Mesothelial cell of epicardium (in vitro differentiated cells): ENCODE measurements around the gene PLEKHA6. TPM values are rescaled to one million over a fixed set of nuclear protein-coding genes. Genes with fewer than 3 reads are reported as not detected.

Source experiments
- DNase-seq, 2 experiments: peaks; one replicate each; pipeline ENCODE4 v3.0.0; 2021; ENCODE audit warnings: low spot score in 2 of 2; ENCODE audit not compliant: unreplicated experiment in 2 of 2
- H3K27ac Mint-ChIP-seq: 2 replicates; pipeline ENCODE4 v1.8.0; 2021; ENCODE audit warnings: mixed read lengths
- H3K27me3 Mint-ChIP-seq: 2 replicates; pipeline ENCODE4 v1.8.0; 2021; ENCODE audit warnings: low read depth, mixed read lengths
- H3K36me3 Mint-ChIP-seq: 2 replicates; pipeline ENCODE4 v1.8.0; 2021; ENCODE audit warnings: mixed read lengths
- H3K4me1 Mint-ChIP-seq: 2 replicates; pipeline ENCODE4 v1.8.0; 2021; ENCODE audit warnings: mixed read lengths
- H3K4me3 Mint-ChIP-seq: 2 replicates; pipeline ENCODE4 v1.8.0; 2021; ENCODE audit warnings: mild to moderate bottlenecking, moderate library complexity, mixed read lengths
- H3K9me3 Mint-ChIP-seq: 2 replicates; pipeline ENCODE4 v1.8.0; 2021; ENCODE audit warnings: mixed read lengths
- total RNA-seq: library from RNA; stranded (reverse); gene quantifications from 3 replicates; pipeline ENCODE4 v1.2.1, GENCODE V29; 2021
- TF ChIP-seq, protein P1 (sequence below): fragments of 200-600 bp; sonication (generic); IDR thresholded peaks from one replicate; pipeline ENCODE4 v1.5.0; 2021; ENCODE audit warnings: antibody characterized with exemption; ENCODE audit not compliant: unreplicated experiment

PLEKHA6 gene
- total RNA-seq, 1 donor from 2014 or later, result 29.7 TPM

DNA sequence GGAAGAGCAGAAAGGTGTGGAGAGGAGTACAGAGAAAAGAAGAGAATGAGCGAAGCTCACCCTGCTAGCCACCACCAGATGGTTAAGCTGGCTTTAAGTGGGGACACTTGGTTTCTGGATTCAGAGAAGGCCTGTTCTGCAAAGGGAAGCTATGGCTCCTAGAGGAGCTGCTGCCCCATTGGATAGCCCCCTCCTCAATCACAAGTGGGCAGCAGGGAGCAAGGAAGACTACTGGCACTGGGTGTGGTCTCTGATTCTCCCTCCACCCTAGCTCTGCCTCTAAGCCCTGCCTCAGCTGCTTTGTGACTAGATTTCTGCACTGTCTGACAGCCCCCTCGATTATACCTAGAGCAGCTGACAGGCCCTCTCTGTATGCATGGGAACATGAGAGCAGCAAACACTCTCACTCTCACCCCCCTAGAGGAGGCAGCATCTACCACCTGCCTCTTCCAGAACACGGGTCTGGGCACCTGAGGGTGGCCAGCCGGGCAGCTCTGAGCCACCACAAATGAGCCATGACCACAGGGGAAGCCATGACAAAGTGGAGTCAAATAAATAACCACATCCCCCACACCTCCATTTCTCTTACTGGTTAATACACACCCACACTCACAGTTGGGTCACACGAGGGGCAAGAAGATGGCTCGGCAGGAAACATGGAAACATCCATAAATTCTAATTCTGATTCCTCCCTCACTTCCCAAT is 13.6 kb downstream of the PLEKHA6 start:
- no peaks in the 10 kb centered on the region for H3K27me3 Mint-ChIP-seq
- H3K27ac Mint-ChIP-seq, result peak overlapping the region; percentile 75
- peaks cover 77% of the 10 kb centered on the region for H3K4me1 Mint-ChIP-seq
- no peak overlapping the region for H3K4me3 Mint-ChIP-seq
- no peaks in the 10 kb centered on the region for H3K36me3 Mint-ChIP-seq
- H3K9me3 Mint-ChIP-seq, result no peaks in the 10 kb centered on the region
- DNase-seq, result no peak
- TF ChIP-seq, protein P1, sequence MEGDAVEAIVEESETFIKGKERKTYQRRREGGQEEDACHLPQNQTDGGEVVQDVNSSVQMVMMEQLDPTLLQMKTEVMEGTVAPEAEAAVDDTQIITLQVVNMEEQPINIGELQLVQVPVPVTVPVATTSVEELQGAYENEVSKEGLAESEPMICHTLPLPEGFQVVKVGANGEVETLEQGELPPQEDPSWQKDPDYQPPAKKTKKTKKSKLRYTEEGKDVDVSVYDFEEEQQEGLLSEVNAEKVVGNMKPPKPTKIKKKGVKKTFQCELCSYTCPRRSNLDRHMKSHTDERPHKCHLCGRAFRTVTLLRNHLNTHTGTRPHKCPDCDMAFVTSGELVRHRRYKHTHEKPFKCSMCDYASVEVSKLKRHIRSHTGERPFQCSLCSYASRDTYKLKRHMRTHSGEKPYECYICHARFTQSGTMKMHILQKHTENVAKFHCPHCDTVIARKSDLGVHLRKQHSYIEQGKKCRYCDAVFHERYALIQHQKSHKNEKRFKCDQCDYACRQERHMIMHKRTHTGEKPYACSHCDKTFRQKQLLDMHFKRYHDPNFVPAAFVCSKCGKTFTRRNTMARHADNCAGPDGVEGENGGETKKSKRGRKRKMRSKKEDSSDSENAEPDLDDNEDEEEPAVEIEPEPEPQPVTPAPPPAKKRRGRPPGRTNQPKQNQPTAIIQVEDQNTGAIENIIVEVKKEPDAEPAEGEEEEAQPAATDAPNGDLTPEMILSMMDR, result no peak

DNA sequence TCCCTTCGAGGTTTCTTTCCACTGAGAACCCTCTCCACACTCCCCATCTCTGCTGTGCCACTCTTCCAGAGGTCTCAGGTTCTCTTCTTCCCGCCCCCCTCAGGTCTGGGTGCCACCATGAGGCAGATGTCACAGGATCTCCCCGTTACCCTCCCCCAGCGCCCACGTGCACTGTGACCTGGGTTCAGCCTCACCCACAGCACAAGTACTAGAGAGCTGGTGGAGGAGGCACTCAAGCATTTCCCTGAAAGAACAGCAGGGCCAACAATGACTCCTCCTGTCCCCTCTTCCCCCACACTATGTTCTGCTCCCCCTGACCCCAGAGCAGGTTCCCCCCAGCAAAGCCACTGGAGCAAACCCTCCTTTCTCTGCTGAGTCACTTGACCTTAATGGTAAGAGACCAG is 14.3 kb downstream of the PLEKHA6 start:
- Mint-ChIP-seq H3K4me1 (peaks cover 74% of the 10 kb centered on the region), H3K4me3 (no peak overlapping the region), H3K36me3 (no peaks in the 10 kb centered on the region), H3K9me3 (no peaks in the 10 kb centered on the region), H3K27me3 (no peaks in the 10 kb centered on the region), H3K27ac (peak overlapping the region; percentile 71)
- TF ChIP-seq, protein P1, result no peak
- no peak for DNase-seq

DNA sequence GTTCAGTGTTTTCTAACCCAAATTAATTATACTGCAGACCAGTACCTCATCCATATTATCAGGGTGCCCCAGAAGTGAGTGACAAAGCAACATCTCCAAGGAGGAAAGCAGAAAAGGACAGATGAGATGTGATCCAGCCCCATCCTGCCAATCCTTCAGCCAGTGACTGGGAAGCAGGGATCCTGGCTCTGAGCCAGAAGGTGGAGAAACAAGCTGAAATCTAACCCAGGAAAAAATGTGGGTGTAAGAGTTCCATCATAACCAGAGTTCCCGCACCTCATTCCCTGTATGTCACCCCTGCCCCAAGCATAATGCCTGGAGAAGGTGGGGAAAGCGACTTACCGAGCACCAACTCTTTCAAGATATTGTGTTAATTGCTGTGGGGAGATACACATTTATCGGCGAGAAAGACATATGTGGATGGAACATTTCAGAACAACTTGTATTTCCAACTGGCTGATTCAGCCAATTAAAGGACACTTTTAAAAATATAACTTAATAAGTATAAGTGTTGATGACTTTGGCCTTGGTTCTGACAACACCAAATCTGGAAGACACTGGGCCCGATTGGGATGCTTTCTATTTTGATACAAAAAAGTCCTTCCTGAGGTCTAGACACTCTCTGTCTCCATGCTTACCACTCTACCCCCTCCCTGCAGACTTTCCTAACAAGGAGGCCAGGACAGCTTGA is 14.9 kb downstream of the PLEKHA6 start:
- no peaks in the 10 kb centered on the region for H3K27me3 Mint-ChIP-seq
- H3K4me3 Mint-ChIP-seq, result no peak overlapping the region
- TF ChIP-seq, protein P1, result no peak
- no peaks in the 10 kb centered on the region for H3K36me3 Mint-ChIP-seq
- H3K27ac Mint-ChIP-seq, result peak overlapping the region; percentile 89
- H3K9me3 Mint-ChIP-seq, result no peaks in the 10 kb centered on the region
- DNase-seq, result no peak
- H3K4me1 Mint-ChIP-seq, result peaks cover 74% of the 10 kb centered on the region

DNA sequence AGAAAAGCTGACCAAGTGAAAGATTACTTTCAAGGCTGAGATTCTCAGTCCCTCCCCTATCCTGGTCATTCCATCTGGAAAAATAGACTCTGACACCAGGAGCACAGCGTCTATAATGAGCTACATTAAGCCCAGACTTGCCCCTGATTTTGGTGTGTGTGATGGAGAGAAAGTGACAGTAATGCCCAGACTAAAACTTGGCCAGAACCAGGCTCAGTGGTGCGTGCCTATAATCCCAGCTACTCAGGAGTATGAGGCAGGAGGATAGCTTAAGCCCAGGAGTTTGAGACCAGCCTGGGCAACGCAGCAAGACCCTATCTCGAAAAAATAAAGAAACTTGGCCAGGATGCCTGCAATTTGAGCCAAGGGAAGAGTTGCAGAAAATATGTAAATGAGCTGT is 15.9 kb downstream of the PLEKHA6 start:
- no peaks in the 10 kb centered on the region for H3K36me3 Mint-ChIP-seq

DNA sequence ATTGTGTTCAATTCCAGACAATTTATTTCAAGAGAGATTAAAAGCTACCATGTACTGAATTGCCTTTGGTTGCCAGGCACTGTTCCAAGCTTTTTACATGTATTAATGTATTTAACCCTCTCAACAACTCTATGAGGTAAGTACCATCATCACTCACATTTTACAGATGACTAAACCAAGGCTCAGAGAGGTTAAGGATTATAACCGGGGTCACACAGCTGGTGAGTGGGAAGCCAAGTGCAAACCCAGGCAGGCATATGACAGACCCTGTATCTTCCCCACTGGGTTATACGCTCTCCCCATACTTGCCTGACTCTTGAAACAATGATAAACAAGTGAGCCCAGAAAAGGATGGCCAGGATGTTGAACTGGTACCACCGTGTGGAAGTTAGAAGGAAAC is 16.5 kb downstream of the PLEKHA6 start:
- TF ChIP-seq, protein P1, result no peak
- DNase-seq, result no peak
- no peak overlapping the region for H3K4me3 Mint-ChIP-seq
- peaks cover 70% of the 10 kb centered on the region for H3K4me1 Mint-ChIP-seq
- no peaks in the 10 kb centered on the region for H3K27me3 Mint-ChIP-seq
- no peaks in the 10 kb centered on the region for H3K9me3 Mint-ChIP-seq
- no peaks in the 10 kb centered on the region for H3K36me3 Mint-ChIP-seq
- no peak overlapping the region for H3K27ac Mint-ChIP-seq

More for the DNA sequence above, 15.9 kb downstream of the PLEKHA6 start:
- H3K9me3 Mint-ChIP-seq, result no peaks in the 10 kb centered on the region
- no peak overlapping the region for H3K27ac Mint-ChIP-seq
- no peak overlapping the region for H3K4me3 Mint-ChIP-seq
- TF ChIP-seq, protein P1, result no peak
- H3K4me1 Mint-ChIP-seq, result peaks cover 72% of the 10 kb centered on the region
- no peak for DNase-seq
- H3K27me3 Mint-ChIP-seq, result no peaks in the 10 kb centered on the region
